ENCODE data around the gene GDF15. TPM values are rescaled to one million over a fixed set of nuclear protein-coding genes. Genes with fewer than 3 reads are reported as not detected.

GDF15 gene
- total RNA-seq, 1 experiment from 2014 or later: 27.3 TPM

- TF ChIP-seq, protein P1, sequence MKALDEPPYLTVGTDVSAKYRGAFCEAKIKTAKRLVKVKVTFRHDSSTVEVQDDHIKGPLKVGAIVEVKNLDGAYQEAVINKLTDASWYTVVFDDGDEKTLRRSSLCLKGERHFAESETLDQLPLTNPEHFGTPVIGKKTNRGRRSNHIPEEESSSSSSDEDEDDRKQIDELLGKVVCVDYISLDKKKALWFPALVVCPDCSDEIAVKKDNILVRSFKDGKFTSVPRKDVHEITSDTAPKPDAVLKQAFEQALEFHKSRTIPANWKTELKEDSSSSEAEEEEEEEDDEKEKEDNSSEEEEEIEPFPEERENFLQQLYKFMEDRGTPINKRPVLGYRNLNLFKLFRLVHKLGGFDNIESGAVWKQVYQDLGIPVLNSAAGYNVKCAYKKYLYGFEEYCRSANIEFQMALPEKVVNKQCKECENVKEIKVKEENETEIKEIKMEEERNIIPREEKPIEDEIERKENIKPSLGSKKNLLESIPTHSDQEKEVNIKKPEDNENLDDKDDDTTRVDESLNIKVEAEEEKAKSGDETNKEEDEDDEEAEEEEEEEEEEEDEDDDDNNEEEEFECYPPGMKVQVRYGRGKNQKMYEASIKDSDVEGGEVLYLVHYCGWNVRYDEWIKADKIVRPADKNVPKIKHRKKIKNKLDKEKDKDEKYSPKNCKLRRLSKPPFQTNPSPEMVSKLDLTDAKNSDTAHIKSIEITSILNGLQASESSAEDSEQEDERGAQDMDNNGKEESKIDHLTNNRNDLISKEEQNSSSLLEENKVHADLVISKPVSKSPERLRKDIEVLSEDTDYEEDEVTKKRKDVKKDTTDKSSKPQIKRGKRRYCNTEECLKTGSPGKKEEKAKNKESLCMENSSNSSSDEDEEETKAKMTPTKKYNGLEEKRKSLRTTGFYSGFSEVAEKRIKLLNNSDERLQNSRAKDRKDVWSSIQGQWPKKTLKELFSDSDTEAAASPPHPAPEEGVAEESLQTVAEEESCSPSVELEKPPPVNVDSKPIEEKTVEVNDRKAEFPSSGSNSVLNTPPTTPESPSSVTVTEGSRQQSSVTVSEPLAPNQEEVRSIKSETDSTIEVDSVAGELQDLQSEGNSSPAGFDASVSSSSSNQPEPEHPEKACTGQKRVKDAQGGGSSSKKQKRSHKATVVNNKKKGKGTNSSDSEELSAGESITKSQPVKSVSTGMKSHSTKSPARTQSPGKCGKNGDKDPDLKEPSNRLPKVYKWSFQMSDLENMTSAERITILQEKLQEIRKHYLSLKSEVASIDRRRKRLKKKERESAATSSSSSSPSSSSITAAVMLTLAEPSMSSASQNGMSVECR (CRISPR knock-in tag; IDR thresholded peaks at IDR 0.05; ENCODE audit: borderline replicate concordance): no peak
- TF ChIP-seq AFF4 (CRISPR knock-in tag; IDR thresholded peaks at IDR 0.05; ENCODE audit: borderline replicate concordance) (no peak), GTF2I (CRISPR knock-in tag; conservative IDR thresholded peaks at IDR 0.05) (peak; percentile 75; the same call in 1 of the 2 replicates), ZNF219 (CRISPR knock-in tag; IDR thresholded peaks at IDR 0.05; ENCODE audit: borderline replicate concordance) (no peak), ATF1 (CRISPR knock-in tag; IDR thresholded peaks at IDR 0.05) (no peak), ZNF425 (CRISPR knock-in tag; conservative IDR thresholded peaks at IDR 0.05) (no peak), KAT7 (CRISPR knock-in tag; IDR thresholded peaks at IDR 0.05; ENCODE audit: borderline replicate concordance) (no peak), MYBL2 (CRISPR knock-in tag; IDR thresholded peaks at IDR 0.05) (0 out of 2 replicates have a peak, but pooled peaks have one; percentile 29)
- TF ChIP-seq, protein P2, sequence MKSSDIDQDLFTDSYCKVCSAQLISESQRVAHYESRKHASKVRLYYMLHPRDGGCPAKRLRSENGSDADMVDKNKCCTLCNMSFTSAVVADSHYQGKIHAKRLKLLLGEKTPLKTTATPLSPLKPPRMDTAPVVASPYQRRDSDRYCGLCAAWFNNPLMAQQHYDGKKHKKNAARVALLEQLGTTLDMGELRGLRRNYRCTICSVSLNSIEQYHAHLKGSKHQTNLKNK (CRISPR knock-in tag; IDR thresholded peaks at IDR 0.05): 0 out of 2 replicates have a peak, but pooled peaks have one; percentile 29
- TF ChIP-seq, protein P3, sequence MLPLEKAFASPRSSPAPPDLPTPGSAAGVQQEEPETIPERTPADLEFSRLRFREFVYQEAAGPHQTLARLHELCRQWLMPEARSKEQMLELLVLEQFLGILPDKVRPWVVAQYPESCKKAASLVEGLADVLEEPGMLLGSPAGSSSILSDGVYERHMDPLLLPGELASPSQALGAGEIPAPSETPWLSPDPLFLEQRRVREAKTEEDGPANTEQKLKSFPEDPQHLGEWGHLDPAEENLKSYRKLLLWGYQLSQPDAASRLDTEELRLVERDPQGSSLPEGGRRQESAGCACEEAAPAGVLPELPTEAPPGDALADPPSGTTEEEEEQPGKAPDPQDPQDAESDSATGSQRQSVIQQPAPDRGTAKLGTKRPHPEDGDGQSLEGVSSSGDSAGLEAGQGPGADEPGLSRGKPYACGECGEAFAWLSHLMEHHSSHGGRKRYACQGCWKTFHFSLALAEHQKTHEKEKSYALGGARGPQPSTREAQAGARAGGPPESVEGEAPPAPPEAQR (CRISPR knock-in tag; IDR thresholded peaks at IDR 0.05): no peak
Observed at GRCh38 chr19:18429717-18430416, 43.9 kb downstream of the GDF15 start (continued).

- H3K27me3 Mint-ChIP-seq (ENCODE audit: low read depth): no peaks in the 10 kb centered on the region
- H3K27ac Mint-ChIP-seq: no peak overlapping the region
- ChIA-PET CTCF (no interaction called here), POLR2A (no interaction called here)
- no peaks in the 10 kb centered on the region for H3K9me3 Mint-ChIP-seq
- no peak for DNase-seq (ENCODE audit: low spot score)
- peak overlapping the region; percentile 39; the same call in 1 of the 2 replicates for H3K4me3 Mint-ChIP-seq
- no peak for ATAC-seq
- H3K36me3 Mint-ChIP-seq: no peaks in the 10 kb centered on the region
- peaks cover 25% of the 10 kb centered on the region for H3K4me1 Mint-ChIP-seq
- TF ChIP-seq ZNF532 (CRISPR knock-in tag; IDR thresholded peaks at IDR 0.05; ENCODE audit: borderline replicate concordance) (no peak), ATF1 (CRISPR knock-in tag; IDR thresholded peaks at IDR 0.05) (no peak), ZNF263 (CRISPR knock-in tag; IDR thresholded peaks at IDR 0.05; ENCODE audit: low read depth) (no peak), NFATC4 (CRISPR knock-in tag; IDR thresholded peaks at IDR 0.05) (no peak), NR2C2 (CRISPR knock-in tag; IDR thresholded peaks at IDR 0.05) (no peak), ZNF219 (CRISPR knock-in tag; IDR thresholded peaks at IDR 0.05; ENCODE audit: borderline replicate concordance) (no peak), ZNF232 (CRISPR knock-in tag; IDR thresholded peaks at IDR 0.05) (no peak)
- TF ChIP-seq, protein P2 (CRISPR knock-in tag; IDR thresholded peaks at IDR 0.05): no peak
Observed at GRCh38 chr19:18430417-18431144, 44.6 kb downstream of the GDF15 start.

Measured in WTC11 (cell line).